ENCODE results near the gene CDK14.
A peak's percentile ranks its signal among the peaks of the same experiment; 100 is the strongest.

The CDK14 gene

DNA sequence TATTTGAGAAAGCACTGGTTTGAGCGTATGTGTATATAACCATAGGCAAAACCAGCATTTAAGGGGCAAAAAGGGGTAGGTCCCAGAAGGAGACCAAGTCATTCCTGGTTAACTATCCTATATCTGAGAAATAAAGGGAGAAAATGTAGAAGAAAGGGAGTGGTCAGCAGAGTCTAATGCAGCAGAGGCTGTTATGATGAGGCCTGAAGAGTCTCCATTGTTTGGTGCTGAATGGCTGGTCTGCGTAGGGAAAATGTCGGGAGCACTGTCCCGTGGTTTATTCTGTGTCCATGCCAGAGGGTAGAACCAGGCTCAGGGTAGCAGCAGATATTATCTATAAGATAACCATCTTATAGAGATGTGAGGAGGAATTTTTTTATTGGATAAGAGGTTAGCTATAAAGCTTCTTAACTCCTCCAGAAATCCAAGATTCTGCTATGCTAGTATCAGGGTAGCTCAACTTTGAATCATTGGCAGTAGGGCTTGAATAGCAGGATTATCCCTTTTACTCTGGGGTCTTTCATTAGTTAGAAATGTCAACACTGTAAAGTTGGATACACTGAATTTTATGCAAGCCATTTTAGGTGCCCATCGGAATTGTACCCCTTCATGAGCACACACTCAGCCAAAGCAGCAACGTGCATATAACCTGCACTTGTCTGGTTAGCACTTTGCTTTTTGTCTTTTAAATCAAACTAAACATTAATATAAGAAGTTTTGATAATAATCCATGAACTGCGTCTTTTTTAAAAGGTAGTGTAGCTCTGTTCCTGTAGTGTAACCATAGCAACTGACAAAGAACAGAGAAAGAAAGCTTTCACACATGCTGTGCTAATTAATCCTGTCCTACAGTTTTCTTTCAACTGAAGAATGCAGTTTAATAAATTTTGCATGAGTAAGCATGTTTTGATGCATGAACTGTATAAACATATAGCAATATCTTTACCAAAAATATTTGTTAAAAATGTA lies 356.1 kb downstream of the CDK14 start:
- peak overlapping the region; percentile 51 for H3K9ac ChIP-seq (ENCODE audit: insufficient read length)
- H3K9me3 ChIP-seq (ENCODE audit: low read depth, low read length): no peaks in the 10 kb centered on the region
- TF ChIP-seq FOXP2 (optimal IDR thresholded peaks at IDR 0.05; ENCODE audit: control extremely low read depth, extremely low read length, insufficient read depth): peak; percentile 9
- TF ChIP-seq EZH2 (IDR thresholded peaks at IDR 0.05): no peak
- TF ChIP-seq POLR2AphosphoS5 (IDR thresholded peaks at IDR 0.05; ENCODE audit: borderline replicate concordance, low read depth, low read length): peak; percentile 44; the same call in 1 of the 2 replicates
- H3K4me3 ChIP-seq: peak overlapping the region; percentile 64
- peaks cover 11% of the 10 kb centered on the region for H3K36me3 ChIP-seq (ENCODE audit: insufficient read depth, low read length)
- peak; percentile 72 for DNase-seq (ENCODE audit: low read depth, low spot score)
- H3K27ac ChIP-seq: peak overlapping the region; percentile 97

DNA sequence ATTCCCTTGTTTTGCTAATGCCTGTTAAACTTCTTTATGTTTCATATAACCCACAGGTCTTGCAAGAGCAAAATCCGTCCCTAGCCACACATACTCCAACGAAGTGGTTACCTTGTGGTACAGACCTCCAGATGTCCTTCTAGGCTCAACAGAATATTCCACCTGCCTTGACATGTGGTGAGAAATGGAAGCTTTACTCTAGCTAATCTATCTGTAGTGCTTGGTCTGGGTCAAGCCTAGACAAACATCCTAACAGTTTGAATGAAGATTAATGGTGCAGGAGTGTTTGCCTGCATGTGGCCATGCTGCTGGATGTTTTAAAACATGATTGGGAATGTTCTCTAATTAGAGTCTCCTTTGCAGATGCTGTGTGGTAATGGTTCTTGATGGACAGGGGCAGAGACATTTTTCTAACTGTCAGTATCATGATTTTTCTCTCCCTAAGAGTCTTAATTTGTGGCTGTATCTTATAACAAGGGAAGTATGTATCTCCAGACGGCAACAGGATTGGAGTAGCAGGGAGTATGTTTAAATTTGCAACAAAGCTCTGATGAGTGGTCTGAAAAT lies 359.6 kb downstream of the CDK14 start:
- TF ChIP-seq EZH2 (IDR thresholded peaks at IDR 0.05) (no peak), FOXP2 (optimal IDR thresholded peaks at IDR 0.05; ENCODE audit: control extremely low read depth, extremely low read length, insufficient read depth) (no peak), POLR2AphosphoS5 (IDR thresholded peaks at IDR 0.05; ENCODE audit: borderline replicate concordance, low read depth, low read length) (no peak)
- Histone ChIP-seq H3K36me3 (ENCODE audit: insufficient read depth, low read length) (peaks cover 19% of the 10 kb centered on the region), H3K27ac (peak overlapping the region; percentile 82), H3K9ac (ENCODE audit: insufficient read length) (no peak overlapping the region), H3K4me3 (no peak overlapping the region), H3K9me3 (ENCODE audit: low read depth, low read length) (no peaks in the 10 kb centered on the region)
- no peak for DNase-seq (ENCODE audit: low read depth, low spot score)

DNA sequence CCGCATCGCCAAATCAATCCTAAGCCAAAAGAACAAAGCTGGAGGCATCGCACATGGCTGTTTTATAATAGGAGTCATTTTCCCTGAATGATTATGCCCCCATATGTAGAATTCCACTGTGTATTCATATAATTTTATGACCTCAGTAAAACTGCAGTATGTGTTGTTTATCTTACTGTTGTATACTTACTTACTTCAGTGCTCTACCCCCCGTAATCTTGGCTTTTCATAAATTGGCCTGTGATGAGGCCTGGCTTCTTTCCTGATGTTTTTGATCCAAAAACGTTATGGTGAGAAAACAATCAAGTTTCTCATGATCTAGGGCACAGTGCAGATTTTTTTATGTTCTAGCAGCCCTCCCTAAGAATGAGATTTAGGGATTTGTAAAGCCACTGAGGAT lies 361.8 kb downstream of the CDK14 start:
- H3K36me3 ChIP-seq (ENCODE audit: insufficient read depth, low read length): peaks cover 27% of the 10 kb centered on the region
- peak overlapping the region; percentile 8; the same call in 1 of the 2 replicates for H3K4me3 ChIP-seq
- TF ChIP-seq EZH2 (IDR thresholded peaks at IDR 0.05): no peak
- no peak for TF ChIP-seq FOXP2 (optimal IDR thresholded peaks at IDR 0.05; ENCODE audit: control extremely low read depth, extremely low read length, insufficient read depth)

DNA sequence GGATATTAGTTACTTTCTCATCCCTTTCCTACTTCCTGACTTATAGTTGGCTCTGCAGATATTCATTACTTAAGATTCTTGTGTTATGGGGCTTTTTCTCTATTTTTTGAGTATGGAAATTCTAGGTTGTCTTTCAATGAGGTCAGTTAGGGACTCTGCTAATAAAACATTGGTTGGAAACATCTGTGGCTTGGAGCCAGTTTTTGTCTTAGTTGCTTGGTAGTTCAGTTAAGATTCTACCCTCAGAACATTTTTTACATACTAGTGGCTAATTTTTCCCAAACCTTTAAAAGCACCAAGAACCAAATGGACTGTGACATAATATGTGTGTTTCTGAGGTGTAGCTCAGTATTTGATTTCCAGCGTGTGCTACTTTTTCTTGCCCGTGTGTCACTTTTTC lies 362.5 kb downstream of the CDK14 start:
- no peak for TF ChIP-seq FOXP2 (optimal IDR thresholded peaks at IDR 0.05; ENCODE audit: control extremely low read depth, extremely low read length, insufficient read depth)
- H3K36me3 ChIP-seq (ENCODE audit: insufficient read depth, low read length): peaks cover 27% of the 10 kb centered on the region
- peak overlapping the region; percentile 8; the same call in 1 of the 2 replicates for H3K4me3 ChIP-seq
- H3K27ac ChIP-seq: peak overlapping the region; percentile 96
- no peaks in the 10 kb centered on the region for H3K9me3 ChIP-seq (ENCODE audit: low read depth, low read length)
- H3K9ac ChIP-seq (ENCODE audit: insufficient read length): no peak overlapping the region
- DNase-seq (ENCODE audit: low read depth, low spot score): no peak

More for the DNA sequence above, 361.8 kb downstream of the CDK14 start:
- Histone ChIP-seq H3K27ac (peak overlapping the region; percentile 96), H3K9ac (ENCODE audit: insufficient read length) (peak overlapping the region; percentile 3), H3K9me3 (ENCODE audit: low read depth, low read length) (no peaks in the 10 kb centered on the region)
- no peak for DNase-seq (ENCODE audit: low read depth, low spot score)

DNA sequence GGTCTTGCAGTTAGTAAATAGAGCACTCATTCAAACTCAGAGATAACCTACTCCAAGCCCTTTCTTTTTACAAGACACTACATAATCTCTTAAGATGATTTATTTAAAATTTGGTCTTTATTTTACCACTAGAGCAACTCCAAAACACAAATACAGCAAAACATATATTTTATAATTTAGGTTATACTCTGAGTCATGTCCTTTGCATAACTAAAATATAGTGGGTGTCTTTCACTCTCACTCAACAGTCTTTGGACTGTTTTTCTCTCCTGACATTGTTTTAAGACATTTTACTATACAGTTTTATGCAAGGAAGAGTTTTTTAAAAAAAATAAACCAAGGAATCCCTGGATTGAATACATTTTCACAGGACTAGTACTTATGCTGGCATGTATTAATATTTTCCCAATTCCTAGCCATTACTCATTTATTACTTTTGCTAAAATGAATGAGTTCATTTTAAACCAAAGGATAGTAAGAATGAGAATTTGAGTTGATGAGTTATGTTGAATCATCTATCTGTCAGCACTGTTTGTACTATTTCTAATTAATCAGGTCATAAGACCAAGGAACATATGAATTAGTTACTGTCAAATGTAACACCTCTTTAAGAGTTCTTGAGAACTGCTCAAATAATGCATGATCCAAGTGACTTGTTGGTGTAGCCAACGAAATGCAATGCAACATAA lies 365.1 kb downstream of the CDK14 start:
- no peak for DNase-seq (ENCODE audit: low read depth, low spot score)
- TF ChIP-seq EZH2 (IDR thresholded peaks at IDR 0.05) (no peak), POLR2AphosphoS5 (IDR thresholded peaks at IDR 0.05; ENCODE audit: borderline replicate concordance, low read depth, low read length) (no peak), FOXP2 (optimal IDR thresholded peaks at IDR 0.05; ENCODE audit: control extremely low read depth, extremely low read length, insufficient read depth) (no peak)
- Histone ChIP-seq H3K27ac (peak overlapping the region; percentile 60; the same call in 1 of the 2 replicates), H3K9me3 (ENCODE audit: low read depth, low read length) (no peaks in the 10 kb centered on the region), H3K36me3 (ENCODE audit: insufficient read depth, low read length) (peaks cover 18% of the 10 kb centered on the region), H3K9ac (ENCODE audit: insufficient read length) (no peak overlapping the region), H3K4me3 (no peak overlapping the region)

DNA sequence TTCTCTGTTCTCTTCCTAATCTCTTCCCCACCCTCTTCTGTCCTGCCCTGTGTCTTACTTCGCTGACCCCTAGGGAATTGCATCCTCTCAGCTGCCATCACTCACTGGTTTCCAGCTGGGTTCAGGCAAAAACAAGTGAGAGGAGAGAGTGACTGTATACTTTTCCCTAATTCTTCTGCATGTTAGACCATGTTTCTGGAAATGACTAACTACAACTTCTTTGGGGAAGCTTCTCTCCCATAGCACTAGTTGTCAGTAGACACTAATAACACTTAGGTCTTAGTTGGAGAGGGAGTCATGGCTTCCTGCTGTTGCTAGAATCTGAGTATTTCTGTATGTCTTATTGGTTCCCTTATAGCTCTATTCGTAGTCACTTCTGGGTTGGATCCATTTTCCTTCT lies 369.1 kb downstream of the CDK14 start:
- Histone ChIP-seq H3K9ac (ENCODE audit: insufficient read length) (no peak overlapping the region), H3K27ac (peak overlapping the region; percentile 75; the same call in 1 of the 2 replicates), H3K4me3 (no peak overlapping the region), H3K36me3 (ENCODE audit: insufficient read depth, low read length) (peaks cover 11% of the 10 kb centered on the region; the same call in 1 of the 2 replicates), H3K9me3 (ENCODE audit: low read depth, low read length) (no peaks in the 10 kb centered on the region)
- TF ChIP-seq POLR2AphosphoS5 (IDR thresholded peaks at IDR 0.05; ENCODE audit: borderline replicate concordance, low read depth, low read length): no peak
- no peak for TF ChIP-seq FOXP2 (optimal IDR thresholded peaks at IDR 0.05; ENCODE audit: control extremely low read depth, extremely low read length, insufficient read depth)
- no peak for TF ChIP-seq EZH2 (IDR thresholded peaks at IDR 0.05)
- DNase-seq (ENCODE audit: low read depth, low spot score): no peak

DNA sequence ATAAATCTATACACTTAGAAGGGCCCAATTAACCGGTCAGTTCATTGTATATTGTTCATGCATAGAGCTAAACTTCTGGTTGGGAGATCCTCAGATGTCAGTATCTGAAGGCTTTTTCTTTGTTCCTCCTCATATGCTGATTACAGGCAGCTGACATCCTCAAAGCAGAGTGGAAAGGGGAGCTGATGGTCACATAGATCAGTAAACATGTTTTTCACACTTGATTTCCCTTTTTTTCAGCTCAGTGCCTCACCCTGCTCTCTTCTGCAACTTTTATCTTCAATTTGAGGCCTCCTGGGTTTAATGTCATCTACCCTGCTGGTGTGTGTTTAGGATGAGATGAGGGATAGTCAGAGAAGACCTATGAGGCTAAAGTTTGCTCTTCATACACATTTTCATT lies 370.2 kb downstream of the CDK14 start:
- Histone ChIP-seq H3K9ac (ENCODE audit: insufficient read length) (no peak overlapping the region), H3K9me3 (ENCODE audit: low read depth, low read length) (no peaks in the 10 kb centered on the region), H3K4me3 (no peak overlapping the region), H3K27ac (peak overlapping the region; percentile 75), H3K36me3 (ENCODE audit: insufficient read depth, low read length) (peaks cover 9% of the 10 kb centered on the region; the same call in 1 of the 2 replicates)
- DNase-seq (ENCODE audit: low read depth, low spot score): no peak
- TF ChIP-seq FOXP2 (optimal IDR thresholded peaks at IDR 0.05; ENCODE audit: control extremely low read depth, extremely low read length, insufficient read depth) (no peak), EZH2 (IDR thresholded peaks at IDR 0.05) (no peak), POLR2AphosphoS5 (IDR thresholded peaks at IDR 0.05; ENCODE audit: borderline replicate concordance, low read depth, low read length) (no peak)

DNA sequence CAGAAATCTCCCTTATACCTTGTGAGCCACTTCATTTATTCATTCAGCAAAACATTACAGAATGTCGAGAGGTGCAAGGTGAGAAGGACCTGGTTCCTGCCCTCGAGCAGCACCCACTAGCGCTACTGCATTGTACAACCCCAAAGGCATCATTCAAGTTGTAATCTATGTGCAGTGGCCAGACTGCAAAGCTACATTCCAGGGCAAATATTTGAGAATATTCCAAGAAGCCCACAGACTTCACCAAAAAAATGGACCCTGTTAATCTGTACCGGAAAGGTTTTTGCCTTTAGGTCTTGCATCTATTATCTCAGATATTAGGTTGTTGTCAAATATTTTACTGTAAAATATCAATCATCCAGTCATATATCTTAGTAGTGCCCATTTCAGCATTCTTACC lies 372.8 kb downstream of the CDK14 start:
- Histone ChIP-seq H3K4me3 (no peak overlapping the region), H3K9ac (ENCODE audit: insufficient read length) (no peak overlapping the region), H3K36me3 (ENCODE audit: insufficient read depth, low read length) (peaks cover 3% of the 10 kb centered on the region; the same call in 1 of the 2 replicates), H3K27ac (no peak overlapping the region), H3K9me3 (ENCODE audit: low read depth, low read length) (no peaks in the 10 kb centered on the region)
- no peak for TF ChIP-seq POLR2AphosphoS5 (IDR thresholded peaks at IDR 0.05; ENCODE audit: borderline replicate concordance, low read depth, low read length)
- TF ChIP-seq EZH2 (IDR thresholded peaks at IDR 0.05): no peak
- TF ChIP-seq FOXP2 (optimal IDR thresholded peaks at IDR 0.05; ENCODE audit: control extremely low read depth, extremely low read length, insufficient read depth): no peak
- no peak for DNase-seq (ENCODE audit: low read depth, low spot score)

All from SK-N-MC (cell line).